Liver (tissue), 9 donors: ENCODE data around the gene F5. TPM values are rescaled to one million over a fixed set of nuclear protein-coding genes. Genes with fewer than 3 reads are reported as not detected.

Experiments used
- DNase-seq: peaks from one replicate; pipeline ENCODE4 v3.0.0-alpha.2; 2017; ENCODE audit warnings: low spot score
- H3K27ac ChIP-seq, 2 donors: one replicate each; pipeline ENCODE4 v1.7.0; 2013; ENCODE audit warnings: inconsistent platforms in 2 of 2, low read length in 2 of 2, control low read depth in 1 of 2, low read depth in 1 of 2, mild to moderate bottlenecking in 1 of 2
- H3K27me3 ChIP-seq, 4 donors: one replicate each; pipeline versions ENCODE4 v1.6.1 to v1.7.0; 2013; ENCODE audit warnings: low read length in 3 of 4, inconsistent platforms in 1 of 4, mild to moderate bottlenecking in 1 of 4, moderate library complexity in 1 of 4; ENCODE audit not compliant: control insufficient read depth in 4 of 4, insufficient read depth in 4 of 4
- H3K36me3 ChIP-seq, 4 donors: one replicate each; pipeline versions ENCODE4 v1.6.1 to v1.7.0; 2013; ENCODE audit warnings: low read length in 3 of 4, mild to moderate bottlenecking in 3 of 4, low read depth in 1 of 4, moderate library complexity in 1 of 4; ENCODE audit not compliant: control insufficient read depth in 4 of 4, insufficient read depth in 3 of 4
- H3K4me1 ChIP-seq, 4 donors: one replicate each; pipeline versions ENCODE4 v1.6.1 to v1.7.0; 2013; ENCODE audit warnings: low read length in 3 of 4, mild to moderate bottlenecking in 3 of 4, moderate library complexity in 1 of 4; ENCODE audit not compliant: control insufficient read depth in 4 of 4, insufficient read depth in 4 of 4
- H3K4me3 ChIP-seq, 3 donors: one replicate each; pipeline versions ENCODE4 v1.6.1 to v1.7.0; 2013; ENCODE audit warnings: low read length in 3 of 3, control low read depth in 1 of 3, low read depth in 1 of 3, mild to moderate bottlenecking in 1 of 3
- H3K9ac ChIP-seq, 2 donors: one replicate each; pipeline ENCODE4 v1.7.0; 2013; ENCODE audit warnings: low read length in 2 of 2, mild to moderate bottlenecking in 2 of 2, moderate library complexity in 2 of 2, control low read depth in 1 of 2, low read depth in 1 of 2
- H3K9me3 ChIP-seq, 4 donors: one replicate each; pipeline versions ENCODE4 v1.6.1 to v1.7.0; 2013; ENCODE audit warnings: low read length in 3 of 4; ENCODE audit not compliant: control insufficient read depth in 4 of 4
- EGR1 ChIP-seq, 2 donors: IDR thresholded peaks; 2 replicates each; pipeline ENCODE4 v1.6.1; 2016 to 2018; ENCODE audit warnings: antibody characterized with exemption in 2 of 2, low read depth in 2 of 2
- FOXA1 ChIP-seq: IDR thresholded peaks from 2 replicates; pipeline ENCODE4 v1.6.1; 2016; ENCODE audit warnings: antibody characterized with exemption
- FOXA2 ChIP-seq: IDR thresholded peaks from 2 replicates; pipeline ENCODE4 v1.6.1; 2016; ENCODE audit warnings: antibody characterized with exemption
- GABPA ChIP-seq, 2 donors: IDR thresholded peaks in 1 of 2; conservative IDR thresholded peaks in 1 of 2; 2 replicates each; pipeline ENCODE4 v1.6.1; 2016; ENCODE audit warnings: antibody characterized with exemption in 2 of 2, mild to moderate bottlenecking in 1 of 2, moderate library complexity in 1 of 2
- HNF4A ChIP-seq, 2 donors: conservative IDR thresholded peaks; 2 replicates each; pipeline ENCODE4 v1.6.1; 2016; ENCODE audit warnings: antibody characterized with exemption in 2 of 2, mild to moderate bottlenecking in 2 of 2
- HNF4G ChIP-seq: IDR thresholded peaks from 2 replicates; pipeline ENCODE4 v1.6.1; 2016; ENCODE audit warnings: antibody characterized with exemption
- JUND ChIP-seq, 2 donors: IDR thresholded peaks; 2 replicates each; pipeline ENCODE4 v1.6.1; 2016; ENCODE audit warnings: antibody characterized with exemption in 2 of 2
- NR2F2 ChIP-seq: IDR thresholded peaks from 2 replicates; pipeline ENCODE4 v1.6.1; 2016; ENCODE audit warnings: antibody characterized with exemption
- RAD21 ChIP-seq, 2 donors: IDR thresholded peaks; 2 replicates each; pipeline ENCODE4 v1.6.1; 2016; ENCODE audit warnings: antibody characterized with exemption in 2 of 2, mild to moderate bottlenecking in 2 of 2
- RXRA ChIP-seq, 2 donors: IDR thresholded peaks; 2 replicates each; pipeline ENCODE4 v1.6.1; 2017 to 2018; ENCODE audit warnings: antibody characterized with exemption in 2 of 2, mild to moderate bottlenecking in 1 of 2
- SP1 ChIP-seq: IDR thresholded peaks from 2 replicates; pipeline ENCODE4 v1.6.1; 2018; ENCODE audit warnings: antibody characterized with exemption, mild to moderate bottlenecking
- TAF1 ChIP-seq: conservative IDR thresholded peaks from 2 replicates; pipeline ENCODE4 v1.6.1; 2016; ENCODE audit warnings: antibody characterized with exemption, mild to moderate bottlenecking
- YY1 ChIP-seq: IDR thresholded peaks from 2 replicates; pipeline ENCODE4 v1.6.1; 2016; ENCODE audit warnings: antibody characterized with exemption, mild to moderate bottlenecking
- WGBS: extraction: QIAGEN DNeasy Blood & Tissue Kit; methylation state at CpG from one replicate; pipeline ENCODE4 v1.1.7; 2013; 5-methylcytosine and 5-hydroxymethylcytosine counted together
- polyA plus RNA-seq, 2 donors: library from polyadenylated mRNA; stranded (reverse) in 1 of 2; unstranded in 1 of 2; fragments of 200-250 nt in 1 of 2; fragments of >200 nt in 1 of 2; fragmentation: Nextera tagmentation in 1 of 2; extraction: Ambion mirVana in 1 of 2; gene quantifications; one replicate each; pipeline versions ENCODE4 v1.2.1 to v1.2.3, GENCODE V29; 2013 to 2015
- total RNA-seq, 2 donors: library from RNA; depleted of rRNA; stranded (reverse); fragments of >200 nt; gene quantifications; one replicate each; pipeline ENCODE4 v1.2.3, GENCODE V29; 2014
- TF ChIP-seq, protein P1 (sequence below): fragments of 150-350 bp; IDR thresholded peaks from 2 replicates; pipeline ENCODE4 v1.5.1; 2017; ENCODE audit warnings: improper control_type of control experiment, low read depth, low read length; ENCODE audit not compliant: missing input control
- TF ChIP-seq, protein P2 (sequence below): IDR thresholded peaks from 2 replicates; pipeline ENCODE4 v1.6.1; 2016; ENCODE audit warnings: antibody characterized with exemption
- TF ChIP-seq, protein P3 (sequence below): IDR thresholded peaks from 2 replicates; pipeline ENCODE4 v1.6.1; 2016; ENCODE audit warnings: antibody characterized with exemption
- TF ChIP-seq, protein P4 (sequence below): IDR thresholded peaks from 2 replicates; pipeline ENCODE4 v1.6.1; 2016; ENCODE audit warnings: antibody characterized with exemption
- TF ChIP-seq, protein P5 (sequence below): IDR thresholded peaks from 2 replicates; pipeline ENCODE4 v1.6.1; 2016; ENCODE audit warnings: antibody characterized with exemption, mild to moderate bottlenecking
- donor health status: healthy.
- donor health status: healthy.
- donor health status: healthy.
- donor health status: healthy.
- donor health status: healthy.

F5 gene
- total and polyA plus RNA-seq, 4 donors: 86.1 to 155 (median 129) TPM

DNA sequence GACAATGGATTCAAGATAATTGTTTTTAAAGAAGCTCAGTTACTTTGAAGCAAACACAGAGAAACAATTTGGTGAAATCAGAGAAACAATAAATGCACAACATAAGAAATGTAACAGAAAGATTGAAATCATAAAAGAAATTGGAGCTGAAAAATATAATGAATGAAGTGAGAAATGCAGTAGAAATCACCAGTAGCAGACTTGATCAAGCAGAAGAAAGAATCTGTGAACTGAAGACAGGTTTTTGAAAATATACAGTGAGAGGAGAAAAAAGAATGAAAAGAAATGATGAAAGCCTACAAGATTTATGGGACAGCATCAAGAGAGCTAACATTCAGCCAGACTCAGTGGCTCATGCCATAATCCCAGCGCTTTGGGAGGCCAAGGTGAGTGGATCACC is 47.9 kb upstream of the F5 start:
- no peaks in the 10 kb centered on the region for H3K27me3 ChIP-seq
- no peaks in the 10 kb centered on the region for H3K4me1 ChIP-seq
- peaks cover 0 to 10% (median 4%) of the 10 kb centered on the region in 4 donors for H3K9me3 ChIP-seq
- H3K27ac ChIP-seq: no peak overlapping the region
- no peak for TF ChIP-seq JUND (IDR thresholded peaks at IDR 0.05)
- no peak for TF ChIP-seq HNF4G
- no peak for TF ChIP-seq YY1
- no peak for TF ChIP-seq RXRA (IDR thresholded peaks at IDR 0.05)
- TF ChIP-seq, protein P1, sequence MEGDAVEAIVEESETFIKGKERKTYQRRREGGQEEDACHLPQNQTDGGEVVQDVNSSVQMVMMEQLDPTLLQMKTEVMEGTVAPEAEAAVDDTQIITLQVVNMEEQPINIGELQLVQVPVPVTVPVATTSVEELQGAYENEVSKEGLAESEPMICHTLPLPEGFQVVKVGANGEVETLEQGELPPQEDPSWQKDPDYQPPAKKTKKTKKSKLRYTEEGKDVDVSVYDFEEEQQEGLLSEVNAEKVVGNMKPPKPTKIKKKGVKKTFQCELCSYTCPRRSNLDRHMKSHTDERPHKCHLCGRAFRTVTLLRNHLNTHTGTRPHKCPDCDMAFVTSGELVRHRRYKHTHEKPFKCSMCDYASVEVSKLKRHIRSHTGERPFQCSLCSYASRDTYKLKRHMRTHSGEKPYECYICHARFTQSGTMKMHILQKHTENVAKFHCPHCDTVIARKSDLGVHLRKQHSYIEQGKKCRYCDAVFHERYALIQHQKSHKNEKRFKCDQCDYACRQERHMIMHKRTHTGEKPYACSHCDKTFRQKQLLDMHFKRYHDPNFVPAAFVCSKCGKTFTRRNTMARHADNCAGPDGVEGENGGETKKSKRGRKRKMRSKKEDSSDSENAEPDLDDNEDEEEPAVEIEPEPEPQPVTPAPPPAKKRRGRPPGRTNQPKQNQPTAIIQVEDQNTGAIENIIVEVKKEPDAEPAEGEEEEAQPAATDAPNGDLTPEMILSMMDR: no peak
- TF ChIP-seq FOXA1: no peak
- TF ChIP-seq GABPA (IDR thresholded peaks at IDR 0.05 in 1 of 2, conservative IDR thresholded peaks at IDR 0.05 in 1 of 2): no peak
- TF ChIP-seq, protein P2, sequence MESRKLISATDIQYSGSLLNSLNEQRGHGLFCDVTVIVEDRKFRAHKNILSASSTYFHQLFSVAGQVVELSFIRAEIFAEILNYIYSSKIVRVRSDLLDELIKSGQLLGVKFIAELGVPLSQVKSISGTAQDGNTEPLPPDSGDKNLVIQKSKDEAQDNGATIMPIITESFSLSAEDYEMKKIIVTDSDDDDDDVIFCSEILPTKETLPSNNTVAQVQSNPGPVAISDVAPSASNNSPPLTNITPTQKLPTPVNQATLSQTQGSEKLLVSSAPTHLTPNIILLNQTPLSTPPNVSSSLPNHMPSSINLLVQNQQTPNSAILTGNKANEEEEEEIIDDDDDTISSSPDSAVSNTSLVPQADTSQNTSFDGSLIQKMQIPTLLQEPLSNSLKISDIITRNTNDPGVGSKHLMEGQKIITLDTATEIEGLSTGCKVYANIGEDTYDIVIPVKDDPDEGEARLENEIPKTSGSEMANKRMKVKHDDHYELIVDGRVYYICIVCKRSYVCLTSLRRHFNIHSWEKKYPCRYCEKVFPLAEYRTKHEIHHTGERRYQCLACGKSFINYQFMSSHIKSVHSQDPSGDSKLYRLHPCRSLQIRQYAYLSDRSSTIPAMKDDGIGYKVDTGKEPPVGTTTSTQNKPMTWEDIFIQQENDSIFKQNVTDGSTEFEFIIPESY: no peak
- TF ChIP-seq TAF1: no peak
- no peak for TF ChIP-seq HNF4A (conservative IDR thresholded peaks at IDR 0.05)
- no peak for TF ChIP-seq SP1
- TF ChIP-seq, protein P3, sequence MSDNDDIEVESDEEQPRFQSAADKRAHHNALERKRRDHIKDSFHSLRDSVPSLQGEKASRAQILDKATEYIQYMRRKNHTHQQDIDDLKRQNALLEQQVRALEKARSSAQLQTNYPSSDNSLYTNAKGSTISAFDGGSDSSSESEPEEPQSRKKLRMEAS: no peak
- no peak for TF ChIP-seq FOXA2
- TF ChIP-seq RAD21 (IDR thresholded peaks at IDR 0.05): no peak
- TF ChIP-seq, protein P4, sequence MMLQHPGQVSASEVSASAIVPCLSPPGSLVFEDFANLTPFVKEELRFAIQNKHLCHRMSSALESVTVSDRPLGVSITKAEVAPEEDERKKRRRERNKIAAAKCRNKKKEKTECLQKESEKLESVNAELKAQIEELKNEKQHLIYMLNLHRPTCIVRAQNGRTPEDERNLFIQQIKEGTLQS: no peak
- TF ChIP-seq, protein P5, sequence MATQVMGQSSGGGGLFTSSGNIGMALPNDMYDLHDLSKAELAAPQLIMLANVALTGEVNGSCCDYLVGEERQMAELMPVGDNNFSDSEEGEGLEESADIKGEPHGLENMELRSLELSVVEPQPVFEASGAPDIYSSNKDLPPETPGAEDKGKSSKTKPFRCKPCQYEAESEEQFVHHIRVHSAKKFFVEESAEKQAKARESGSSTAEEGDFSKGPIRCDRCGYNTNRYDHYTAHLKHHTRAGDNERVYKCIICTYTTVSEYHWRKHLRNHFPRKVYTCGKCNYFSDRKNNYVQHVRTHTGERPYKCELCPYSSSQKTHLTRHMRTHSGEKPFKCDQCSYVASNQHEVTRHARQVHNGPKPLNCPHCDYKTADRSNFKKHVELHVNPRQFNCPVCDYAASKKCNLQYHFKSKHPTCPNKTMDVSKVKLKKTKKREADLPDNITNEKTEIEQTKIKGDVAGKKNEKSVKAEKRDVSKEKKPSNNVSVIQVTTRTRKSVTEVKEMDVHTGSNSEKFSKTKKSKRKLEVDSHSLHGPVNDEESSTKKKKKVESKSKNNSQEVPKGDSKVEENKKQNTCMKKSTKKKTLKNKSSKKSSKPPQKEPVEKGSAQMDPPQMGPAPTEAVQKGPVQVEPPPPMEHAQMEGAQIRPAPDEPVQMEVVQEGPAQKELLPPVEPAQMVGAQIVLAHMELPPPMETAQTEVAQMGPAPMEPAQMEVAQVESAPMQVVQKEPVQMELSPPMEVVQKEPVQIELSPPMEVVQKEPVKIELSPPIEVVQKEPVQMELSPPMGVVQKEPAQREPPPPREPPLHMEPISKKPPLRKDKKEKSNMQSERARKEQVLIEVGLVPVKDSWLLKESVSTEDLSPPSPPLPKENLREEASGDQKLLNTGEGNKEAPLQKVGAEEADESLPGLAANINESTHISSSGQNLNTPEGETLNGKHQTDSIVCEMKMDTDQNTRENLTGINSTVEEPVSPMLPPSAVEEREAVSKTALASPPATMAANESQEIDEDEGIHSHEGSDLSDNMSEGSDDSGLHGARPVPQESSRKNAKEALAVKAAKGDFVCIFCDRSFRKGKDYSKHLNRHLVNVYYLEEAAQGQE: no peak
- TF ChIP-seq EGR1 (IDR thresholded peaks at IDR 0.05; ENCODE audit: low read depth in 2 of 2): no peak
- TF ChIP-seq NR2F2: no peak
- no peak overlapping the region for H3K9ac ChIP-seq
- H3K4me3 ChIP-seq: no peak overlapping the region
- no peak for DNase-seq
- no peaks in the 10 kb centered on the region for H3K36me3 ChIP-seq
- WGBS: 98% methylated on average over 1 of the region's 1 CpG
